Lung (tissue), 12 donors: ENCODE results near the gene TAX1BP1. TPM values are rescaled to one million over a fixed set of nuclear protein-coding genes. Genes with fewer than 3 reads are reported as not detected.
A peak's percentile ranks its signal among the peaks of the same experiment; 100 is the strongest.

ENCODE experiments used
- ATAC-seq: fragments of 200-7000 bp; cut with Tn5 transposase; one replicate; pipeline ENCODE4 v1.9.1; 2020; ENCODE audit warnings: moderate number of reproducible peaks; ENCODE audit not compliant: insufficient read depth, low FRiP score
- DNase-seq, 3 donors: peaks; one replicate each; pipeline ENCODE4 v3.0.0-alpha.2; 2013 to 2017
- H3K27ac ChIP-seq, 2 donors: one replicate each; pipeline ENCODE4 v1.5.1; 2013; ENCODE audit warnings: mild to moderate bottlenecking in 2 of 2, moderate library complexity in 2 of 2, control low read depth in 1 of 2, inconsistent platforms in 1 of 2, low read depth in 1 of 2, low read length in 1 of 2
- H3K27me3 ChIP-seq, 3 donors: one replicate each; pipeline ENCODE4 v1.5.1; 2013; ENCODE audit warnings: low read length in 2 of 3; ENCODE audit not compliant: control insufficient read depth in 3 of 3, insufficient read depth in 3 of 3
- H3K36me3 ChIP-seq, 4 donors: one replicate each; pipeline ENCODE4 v1.5.1; 2013; ENCODE audit warnings: low read length in 4 of 4, mild to moderate bottlenecking in 1 of 4, moderate library complexity in 1 of 4; ENCODE audit not compliant: control insufficient read depth in 4 of 4, insufficient read depth in 4 of 4
- H3K4me1 ChIP-seq, 5 donors: one replicate each; pipeline ENCODE4 v1.5.1; 2013; ENCODE audit warnings: low read length in 5 of 5, mild to moderate bottlenecking in 2 of 5, moderate library complexity in 1 of 5; ENCODE audit not compliant: control insufficient read depth in 5 of 5, insufficient read depth in 5 of 5
- H3K4me3 ChIP-seq: one replicate; pipeline ENCODE4 v1.5.1; 2013; ENCODE audit warnings: mild to moderate bottlenecking, control low read depth, moderate library complexity
- H3K9ac ChIP-seq, 2 donors: one replicate each; pipeline ENCODE4 v1.5.1; 2013; ENCODE audit warnings: low read length in 2 of 2, control low read depth in 1 of 2; ENCODE audit not compliant: insufficient read depth in 1 of 2
- H3K9me3 ChIP-seq, 4 donors: one replicate each; pipeline ENCODE4 v1.5.1; 2013; ENCODE audit warnings: low read length in 3 of 4, mild to moderate bottlenecking in 1 of 4, moderate library complexity in 1 of 4; ENCODE audit not compliant: control insufficient read depth in 4 of 4, insufficient read depth in 3 of 4
- CTCF ChIP-seq: IDR thresholded peaks from 2 replicates; pipeline ENCODE4 v1.5.1; 2012; ENCODE audit warnings: mild to moderate bottlenecking; ENCODE audit errors: control extremely low read depth, extremely low read depth
- WGBS, 2 donors: extraction: QIAGEN DNeasy Blood & Tissue Kit; methylation state at CpG; one replicate each; pipeline ENCODE4 v1.1.7; 2013; 5-methylcytosine and 5-hydroxymethylcytosine counted together
- polyA plus RNA-seq, 2 donors: library from polyadenylated mRNA; stranded (reverse); fragments of 200-250 nt; gene quantifications; one replicate each; pipeline ENCODE4 v1.2.1, GENCODE V29; 2013
- total RNA-seq, 2 donors: library from RNA; depleted of rRNA in 1 of 2; stranded (reverse); fragments of >200 nt in 1 of 2; gene quantifications; one replicate each; pipeline ENCODE4 v1.2.1, GENCODE V29; 2014 to 2021
- donor health status: control.
- donor health status: control.
- donor health status: Bipolar disorder and iron deficiency.
- donor health status: healthy.
- donor health status: DM: yes; HTN: yes; CAD: no.

Gene TAX1BP1
- total and polyA plus RNA-seq, 4 donors, result 61.4 to 137 (median 83.0) TPM

GRCh38 chr7:27822245-27822644 is 82.3 kb downstream of the TAX1BP1 start:
- Histone ChIP-seq H3K27me3 (no peaks in the 10 kb centered on the region), H3K36me3 (peaks cover 3 to 17% (median 5%) of the 10 kb centered on the region in 4 donors), H3K4me3 (no peak overlapping the region), H3K9me3 (no peaks in the 10 kb centered on the region), H3K4me1 (peaks cover 0 to 3% (median 0%) of the 10 kb centered on the region in 5 donors), H3K9ac (no peak overlapping the region), H3K27ac (no peak overlapping the region)
- DNase-seq (no peak), ATAC-seq (no peak)
- 68 to 94% methylated on average over 2 of the region's 2 CpGs for WGBS, 2 donors
- no peak for TF ChIP-seq CTCF

GRCh38 chr7:27825891-27826290 is 85.9 kb downstream of the TAX1BP1 start:
- TF ChIP-seq CTCF, result no peak
- H3K4me3 ChIP-seq, result no peak overlapping the region
- DNase-seq (peak in 2 of 3 donors; percentile 21 to 62), ATAC-seq (no peak)
- no peak overlapping the region for H3K9ac ChIP-seq
- peaks cover 0 to 3% (median 0%) of the 10 kb centered on the region in 5 donors for H3K4me1 ChIP-seq
- no peak overlapping the region for H3K27ac ChIP-seq
- 86 to 96% methylated on average over 2 of the region's 2 CpGs for WGBS, 2 donors
- peaks cover 3 to 11% (median 5%) of the 10 kb centered on the region in 4 donors for H3K36me3 ChIP-seq
- H3K9me3 ChIP-seq, result no peaks in the 10 kb centered on the region
- no peaks in the 10 kb centered on the region for H3K27me3 ChIP-seq

GRCh38 chr7:27826357-27826756 is 86.4 kb downstream of the TAX1BP1 start:
- no peak for TF ChIP-seq CTCF
- DNase-seq, result peak in 2 of 3 donors; percentile 28 to 32
- H3K27ac ChIP-seq, result no peak overlapping the region
- H3K36me3 ChIP-seq, result peaks cover 3 to 11% (median 6%) of the 10 kb centered on the region in 4 donors
- no peaks in the 10 kb centered on the region for H3K9me3 ChIP-seq
- no peaks in the 10 kb centered on the region for H3K27me3 ChIP-seq
- peaks cover 0 to 3% (median 0%) of the 10 kb centered on the region in 5 donors for H3K4me1 ChIP-seq
- whole genome bisulfite sequencing, 2 donors, result 87 to 88% methylated on average over 5 of the region's 5 CpGs
- H3K9ac ChIP-seq, result no peak overlapping the region
- H3K4me3 ChIP-seq, result no peak overlapping the region
- no peak for ATAC-seq
